ENCODE results near the gene ADAM8. TPM values are rescaled to one million over a fixed set of nuclear protein-coding genes. Genes with fewer than 3 reads are reported as not detected.

Gene ADAM8
- polyA plus RNA-seq, 1 of the 3 experiments (the other 2 are of a cell fraction) = 1.7 TPM

DNA sequence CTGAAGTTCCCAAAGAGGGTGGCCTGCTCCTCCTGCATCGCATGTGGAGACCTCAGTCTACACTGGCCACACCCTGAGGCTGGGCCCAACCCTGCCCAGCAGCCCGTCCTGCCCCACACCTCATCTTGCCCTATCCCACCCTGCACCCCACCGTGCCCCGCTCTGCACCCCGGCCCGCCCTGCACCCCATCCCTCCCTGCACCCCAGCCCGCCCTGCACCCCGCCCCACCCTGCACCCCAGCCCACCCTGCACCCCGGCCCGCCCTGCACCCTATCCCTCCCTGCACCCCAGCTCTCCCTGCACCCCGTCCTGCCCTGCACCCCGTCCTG lies 24.5 kb downstream of the ADAM8 start (continued):
- TF ChIP-seq, protein P1, sequence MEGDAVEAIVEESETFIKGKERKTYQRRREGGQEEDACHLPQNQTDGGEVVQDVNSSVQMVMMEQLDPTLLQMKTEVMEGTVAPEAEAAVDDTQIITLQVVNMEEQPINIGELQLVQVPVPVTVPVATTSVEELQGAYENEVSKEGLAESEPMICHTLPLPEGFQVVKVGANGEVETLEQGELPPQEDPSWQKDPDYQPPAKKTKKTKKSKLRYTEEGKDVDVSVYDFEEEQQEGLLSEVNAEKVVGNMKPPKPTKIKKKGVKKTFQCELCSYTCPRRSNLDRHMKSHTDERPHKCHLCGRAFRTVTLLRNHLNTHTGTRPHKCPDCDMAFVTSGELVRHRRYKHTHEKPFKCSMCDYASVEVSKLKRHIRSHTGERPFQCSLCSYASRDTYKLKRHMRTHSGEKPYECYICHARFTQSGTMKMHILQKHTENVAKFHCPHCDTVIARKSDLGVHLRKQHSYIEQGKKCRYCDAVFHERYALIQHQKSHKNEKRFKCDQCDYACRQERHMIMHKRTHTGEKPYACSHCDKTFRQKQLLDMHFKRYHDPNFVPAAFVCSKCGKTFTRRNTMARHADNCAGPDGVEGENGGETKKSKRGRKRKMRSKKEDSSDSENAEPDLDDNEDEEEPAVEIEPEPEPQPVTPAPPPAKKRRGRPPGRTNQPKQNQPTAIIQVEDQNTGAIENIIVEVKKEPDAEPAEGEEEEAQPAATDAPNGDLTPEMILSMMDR (IDR thresholded peaks at IDR 0.05) = no peak
- TF ChIP-seq USF2 (IDR thresholded peaks at IDR 0.05; ENCODE audit: borderline replicate concordance, low read depth, low read length) = no peak
- no peak for TF ChIP-seq POLR2AphosphoS5 (IDR thresholded peaks at IDR 0.05; ENCODE audit: low read depth, low read length)
- TF ChIP-seq SMC3 (IDR thresholded peaks at IDR 0.05; ENCODE audit: low read depth, low read length) = no peak
- no peak for TF ChIP-seq GABPA (IDR thresholded peaks at IDR 0.05; ENCODE audit: low read depth)
- no peak for TF ChIP-seq MAX (IDR thresholded peaks at IDR 0.05; ENCODE audit: low read depth)
- no peak for TF ChIP-seq FOXJ3 (CRISPR knock-in tag; IDR thresholded peaks at IDR 0.05)
- TF ChIP-seq YY1 (IDR thresholded peaks at IDR 0.05; ENCODE audit: low read depth) = no peak

GRCh38 chr10:133251388-133252222 lies 25.1 kb downstream of the ADAM8 start:
- POLR2A ChIA-PET = no interaction called here
- Histone ChIP-seq H3K4me3 (ENCODE audit: low read depth in 2 of 2, low read length in 1 of 2) (no peak overlapping the region), H3K9me2 (no peaks in the 10 kb centered on the region), H3K27ac (ENCODE audit: low read depth in 2 of 2, low read length in 1 of 2) (no peak overlapping the region), H3K79me2 (ENCODE audit: insufficient read depth) (no peaks in the 10 kb centered on the region), H3K4me1 (ENCODE audit: control insufficient read depth in 1 of 2, insufficient read depth in 2 of 2, low read depth in 1 of 2, low read length in 1 of 2) (no peaks in the 10 kb centered on the region), H3K4me2 (no peak overlapping the region), H4K20me1 (ENCODE audit: insufficient read depth) (no peaks in the 10 kb centered on the region), H2AFZ (ENCODE audit: low read depth) (no peak overlapping the region), H3K9ac (no peak overlapping the region), H3K36me3 (replicated peaks in 1 of 2; ENCODE audit: control insufficient read depth in 1 of 2, insufficient read depth in 2 of 2, low read length in 1 of 2) (no peaks in the 10 kb centered on the region), H3K9me3 (no peaks in the 10 kb centered on the region), H3K27me3 (ENCODE audit: insufficient read depth) (no peaks in the 10 kb centered on the region), H3F3A (replicated peaks; ENCODE audit: insufficient read depth) (no peaks in the 10 kb centered on the region)
- CTCF ChIA-PET = no interaction called here
- 68% methylated on average over 12 of the region's 28 CpGs for WGBS (ENCODE audit: low lambda C conversion rate)
- DNase-seq = no peak
- no peak for TF ChIP-seq JUND (IDR thresholded peaks at IDR 0.05)
- no peak for TF ChIP-seq EP300 (IDR thresholded peaks at IDR 0.05; ENCODE audit: borderline replicate concordance in 1 of 2, low read depth in 1 of 2, low read length in 1 of 2)
- TF ChIP-seq MAX (IDR thresholded peaks at IDR 0.05; ENCODE audit: low read depth) = no peak
- no peak for TF ChIP-seq CHD2 (IDR thresholded peaks at IDR 0.05; ENCODE audit: low read length, partially characterized antibody)
- TF ChIP-seq, protein P2, sequence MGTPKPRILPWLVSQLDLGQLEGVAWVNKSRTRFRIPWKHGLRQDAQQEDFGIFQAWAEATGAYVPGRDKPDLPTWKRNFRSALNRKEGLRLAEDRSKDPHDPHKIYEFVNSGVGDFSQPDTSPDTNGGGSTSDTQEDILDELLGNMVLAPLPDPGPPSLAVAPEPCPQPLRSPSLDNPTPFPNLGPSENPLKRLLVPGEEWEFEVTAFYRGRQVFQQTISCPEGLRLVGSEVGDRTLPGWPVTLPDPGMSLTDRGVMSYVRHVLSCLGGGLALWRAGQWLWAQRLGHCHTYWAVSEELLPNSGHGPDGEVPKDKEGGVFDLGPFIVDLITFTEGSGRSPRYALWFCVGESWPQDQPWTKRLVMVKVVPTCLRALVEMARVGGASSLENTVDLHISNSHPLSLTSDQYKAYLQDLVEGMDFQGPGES (IDR thresholded peaks at IDR 0.05; ENCODE audit: low read depth, low read length) = no peak
- no peak for TF ChIP-seq PBX3 (IDR thresholded peaks at IDR 0.05)
- no peak for TF ChIP-seq GABPA (IDR thresholded peaks at IDR 0.05; ENCODE audit: low read depth)
- no peak for TF ChIP-seq RAD21 (IDR thresholded peaks at IDR 0.05; ENCODE audit: low read length)
